AG09319 (cell line): Measurements from ENCODE around the gene EGF.

Experiments used
- DNase-seq: peaks from one replicate; pipeline ENCODE4 v3.0.0-alpha.2; 2010; ENCODE audit warnings: low read depth; ENCODE audit errors: extremely low read depth
- CTCF ChIP-seq: IDR thresholded peaks from 2 replicates; pipeline ENCODE4 v1.5.1; 2011; ENCODE audit warnings: low read depth, mild to moderate bottlenecking, inconsistent platforms, low read length, moderate library complexity

EGF gene

GRCh38 chr4:109915385-109916026, 2.8 kb downstream of the EGF start:
- DNase-seq = no peak
- TF ChIP-seq CTCF = no peak

GRCh38 chr4:109916027-109916409, 3.3 kb downstream of the EGF start:
- DNase-seq = no peak

GRCh38 chr4:109921384-109921808, 8.7 kb downstream of the EGF start:
- no peak for TF ChIP-seq CTCF
- DNase-seq = no peak

More at GRCh38 chr4:109916027-109916409, 3.3 kb downstream of the EGF start:
- no peak for TF ChIP-seq CTCF

GRCh38 chr4:109925396-109925795, 12.7 kb downstream of the EGF start:
- TF ChIP-seq CTCF = no peak
- DNase-seq = no peak

GRCh38 chr4:109928327-109929045, 15.8 kb downstream of the EGF start:
- TF ChIP-seq CTCF = no peak
- no peak for DNase-seq

GRCh38 chr4:109930464-109930863, 17.8 kb downstream of the EGF start:
- DNase-seq = no peak

More at GRCh38 chr4:109930464-109930863, 17.8 kb downstream of the EGF start:
- TF ChIP-seq CTCF = no peak
